Stomach smooth muscle (tissue), 2 donors: ENCODE measurements around the gene LIMS2.

Experiments
- H3K27ac ChIP-seq: one replicate; pipeline ENCODE4 v1.7.0; 2013; ENCODE audit warnings: mild to moderate bottlenecking, low read length, inconsistent platforms
- H3K27me3 ChIP-seq, 2 donors: one replicate each; pipeline ENCODE4 v1.7.0; 2013; ENCODE audit warnings: low read length in 2 of 2; ENCODE audit not compliant: insufficient read depth in 2 of 2, control insufficient read depth in 1 of 2
- H3K36me3 ChIP-seq, 2 donors: one replicate each; pipeline ENCODE4 v1.7.0; 2013; ENCODE audit warnings: low read length in 2 of 2; ENCODE audit not compliant: control insufficient read depth in 2 of 2, insufficient read depth in 2 of 2
- H3K4me1 ChIP-seq: one replicate; pipeline ENCODE4 v1.7.0; 2013; ENCODE audit warnings: low read length; ENCODE audit not compliant: control insufficient read depth, insufficient read depth
- H3K4me3 ChIP-seq, 2 donors: one replicate each; pipeline ENCODE4 v1.7.0; 2013; ENCODE audit warnings: low read length in 2 of 2
- H3K9ac ChIP-seq, 2 donors: one replicate each; pipeline ENCODE4 v1.7.0; 2013; ENCODE audit warnings: low read length in 2 of 2, mild to moderate bottlenecking in 1 of 2
- H3K9me3 ChIP-seq, 2 donors: one replicate each; pipeline ENCODE4 v1.7.0; 2013; ENCODE audit warnings: low read length in 2 of 2; ENCODE audit not compliant: control insufficient read depth in 2 of 2
- donor health status: healthy.
- donor health status: Pancreatic carcinoma.

Gene LIMS2

DNA sequence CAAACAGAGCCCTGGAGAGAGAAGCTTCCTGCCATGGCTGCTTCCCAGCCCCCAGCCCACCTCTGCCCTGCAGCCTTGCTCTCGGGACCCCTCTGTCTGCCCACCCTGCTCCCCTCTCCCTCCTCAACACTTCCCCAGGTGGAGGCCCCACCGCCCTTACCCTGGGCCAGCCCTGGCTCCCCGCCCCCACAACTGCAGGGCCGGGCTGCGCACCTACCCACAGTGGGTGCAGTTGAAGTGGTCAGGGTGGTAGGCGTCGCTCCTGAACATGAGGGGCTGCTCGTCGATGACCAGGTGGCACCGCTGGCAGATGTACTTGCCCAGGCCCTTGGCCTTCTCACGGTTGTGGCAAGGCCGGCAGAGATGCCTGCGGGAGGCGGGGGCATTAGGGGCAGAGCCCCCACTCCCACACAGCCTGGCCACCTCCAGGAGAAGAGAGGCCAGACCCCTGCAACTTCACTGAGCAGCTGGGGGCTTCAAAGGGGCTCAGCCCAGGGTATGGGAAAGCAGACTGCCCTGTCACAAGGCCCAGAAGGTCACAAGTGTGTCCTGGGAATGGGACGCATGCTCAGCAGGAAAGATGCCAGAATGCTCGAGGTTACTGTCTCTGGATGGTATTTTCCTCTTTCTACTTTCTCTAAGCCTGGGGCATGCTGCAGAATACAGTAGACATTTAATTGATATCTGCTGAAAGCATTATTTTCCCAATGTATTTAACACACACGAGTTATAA lies 32.5 kb downstream of the LIMS2 start:
- H3K9me3 ChIP-seq, result no peaks in the 10 kb centered on the region
- peaks cover 82% of the 10 kb centered on the region for H3K4me1 ChIP-seq
- peaks cover 20 to 24% of the 10 kb centered on the region in 2 donors for H3K36me3 ChIP-seq
- no peak overlapping the region for H3K4me3 ChIP-seq
- peak overlapping the region; percentile 87 for H3K27ac ChIP-seq
- H3K9ac ChIP-seq, result peak overlapping the region in 1 of 2 donors; percentile 5
- no peaks in the 10 kb centered on the region for H3K27me3 ChIP-seq

DNA sequence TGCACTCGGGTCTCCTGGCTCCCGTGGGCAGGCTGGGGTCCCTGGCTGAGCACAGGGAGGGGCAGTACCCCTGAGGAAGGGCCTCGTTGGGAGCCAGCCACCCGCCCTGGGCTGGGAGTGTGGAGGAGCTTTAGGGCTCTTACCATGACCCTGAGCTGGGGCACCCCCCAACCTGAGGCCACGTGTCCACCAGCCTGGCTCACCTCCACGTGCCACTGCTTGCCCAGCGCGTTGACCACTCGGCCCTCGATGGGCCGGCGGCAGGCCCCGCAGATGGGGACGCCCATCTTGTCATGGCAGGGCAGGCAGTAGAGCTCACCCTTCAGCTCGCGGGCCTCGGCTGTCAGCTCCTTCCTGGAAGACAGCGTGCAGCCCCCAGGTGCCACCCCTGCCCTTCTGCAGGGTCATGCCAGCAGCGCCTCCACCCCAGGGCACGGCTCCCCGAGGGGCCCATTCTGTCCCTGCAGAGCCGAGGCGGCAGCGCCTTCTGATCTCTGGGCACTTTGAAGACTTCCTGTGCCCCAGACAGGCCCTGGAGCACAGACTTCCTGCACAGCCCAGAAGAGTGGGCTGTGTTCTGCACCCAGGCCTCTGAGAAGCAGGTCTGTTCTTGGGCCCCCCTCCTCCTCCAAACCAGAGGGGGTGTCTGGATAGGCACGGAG lies 33.4 kb downstream of the LIMS2 start:
- Histone ChIP-seq H3K9ac (peak overlapping the region in 1 of 2 donors; percentile 5), H3K27ac (peak overlapping the region; percentile 55), H3K27me3 (no peaks in the 10 kb centered on the region), H3K9me3 (no peaks in the 10 kb centered on the region), H3K36me3 (peaks cover 20 to 23% of the 10 kb centered on the region in 2 donors), H3K4me1 (peaks cover 82% of the 10 kb centered on the region), H3K4me3 (no peak overlapping the region)

DNA sequence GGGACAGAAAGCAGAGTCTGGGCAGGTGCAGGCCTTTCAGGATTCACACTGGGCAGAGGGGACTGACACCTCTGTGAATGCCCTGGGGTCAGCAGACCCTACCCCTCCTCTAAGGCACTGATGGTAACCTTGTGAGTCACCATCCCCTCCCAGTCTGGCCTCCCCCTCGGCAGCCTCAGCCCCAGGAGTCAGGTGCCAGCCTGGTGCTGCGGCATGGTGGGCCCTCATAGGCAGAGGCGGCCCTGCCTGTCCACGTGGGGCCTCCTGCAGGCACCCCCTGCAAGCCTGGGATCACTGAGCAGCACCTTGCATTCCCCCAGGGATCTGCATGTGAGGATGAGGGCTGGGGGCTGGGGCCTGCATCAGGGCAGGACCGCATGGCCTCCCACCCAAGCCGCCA lies 34.2 kb downstream of the LIMS2 start:
- H3K4me1 ChIP-seq, result peaks cover 77% of the 10 kb centered on the region
- H3K36me3 ChIP-seq, result peaks cover 20 to 23% of the 10 kb centered on the region in 2 donors
- H3K9me3 ChIP-seq, result no peaks in the 10 kb centered on the region
- H3K27ac ChIP-seq, result peak overlapping the region; percentile 55
- H3K27me3 ChIP-seq, result no peaks in the 10 kb centered on the region
- H3K4me3 ChIP-seq, result no peak overlapping the region
- H3K9ac ChIP-seq, result no peak overlapping the region

DNA sequence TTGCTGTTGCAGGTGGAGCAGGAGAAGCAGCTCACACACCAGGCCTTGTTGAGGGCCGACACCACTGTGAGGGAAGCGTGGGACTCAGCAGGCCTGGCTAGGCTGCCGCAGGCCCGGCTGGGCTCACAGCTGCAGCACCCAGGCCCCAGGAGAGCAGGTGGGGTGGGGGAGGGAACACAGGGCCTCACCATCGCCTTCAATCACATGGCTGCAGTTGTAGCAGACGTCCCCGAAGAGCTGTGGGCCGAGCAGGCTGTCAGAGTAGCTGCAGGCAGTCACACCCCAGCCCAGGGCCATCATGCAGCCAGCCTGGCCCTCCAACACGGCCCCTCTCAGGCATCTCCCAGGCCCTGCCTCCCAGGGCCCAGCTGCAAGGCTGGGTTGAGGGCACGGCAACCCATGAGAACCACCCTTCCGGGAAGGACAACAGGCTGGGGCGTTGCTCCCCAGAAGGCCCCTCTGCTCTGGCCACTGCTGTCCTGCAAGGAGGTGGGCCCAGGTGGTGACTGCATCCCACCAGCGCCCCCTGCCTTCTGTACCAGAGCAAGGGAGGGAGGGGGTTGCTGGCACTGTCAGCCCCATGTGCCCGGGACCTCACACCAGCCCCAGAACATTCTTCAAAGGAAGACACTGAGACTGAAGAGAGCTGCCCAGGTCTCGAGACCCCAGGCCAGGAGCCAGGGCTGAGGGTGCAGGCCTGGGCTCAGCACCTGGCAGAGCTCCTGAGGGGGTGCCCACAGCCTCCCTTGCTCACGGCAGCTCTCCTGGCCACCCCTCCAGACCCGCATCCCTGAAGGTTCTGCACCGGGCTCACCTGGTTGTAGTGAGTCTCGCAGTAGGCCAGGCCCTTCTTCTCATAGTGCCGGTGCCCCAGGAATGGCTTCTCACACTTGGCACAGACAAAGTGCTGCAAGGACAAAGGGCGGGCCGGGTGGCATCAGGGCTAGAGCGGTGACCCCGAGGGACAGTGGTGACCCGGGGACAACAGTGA lies 35.0 kb downstream of the LIMS2 start:
- H3K9me3 ChIP-seq, result no peaks in the 10 kb centered on the region
- H3K4me3 ChIP-seq, result no peak overlapping the region
- H3K27me3 ChIP-seq, result no peaks in the 10 kb centered on the region
- peak overlapping the region; percentile 55 for H3K27ac ChIP-seq
- H3K4me1 ChIP-seq, result peaks cover 69% of the 10 kb centered on the region
- peaks cover 20 to 23% of the 10 kb centered on the region in 2 donors for H3K36me3 ChIP-seq
- no peak overlapping the region for H3K9ac ChIP-seq

DNA sequence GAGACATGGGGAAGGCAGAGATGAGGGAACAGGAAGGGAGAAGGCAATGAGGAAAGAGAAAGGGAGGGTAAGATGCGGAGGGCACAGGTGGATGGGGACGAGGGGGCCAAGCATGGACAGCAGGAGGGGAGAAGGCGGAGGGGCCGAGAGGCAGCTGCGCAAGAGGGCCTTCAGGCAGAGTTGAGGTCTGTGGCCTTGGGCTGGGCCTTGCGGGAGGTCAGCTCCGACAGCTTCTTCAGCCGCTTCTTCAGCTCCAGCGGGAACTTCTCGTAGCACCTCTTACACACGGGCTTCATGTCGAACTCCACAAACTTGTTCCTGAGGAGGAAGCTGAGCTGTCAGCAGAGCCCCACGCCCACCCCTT lies 36.2 kb downstream of the LIMS2 start:
- peaks cover 19 to 20% of the 10 kb centered on the region in 2 donors for H3K36me3 ChIP-seq
- H3K4me1 ChIP-seq, result peaks cover 63% of the 10 kb centered on the region
- no peak overlapping the region for H3K9ac ChIP-seq
- no peaks in the 10 kb centered on the region for H3K27me3 ChIP-seq
- peak overlapping the region; percentile 76 for H3K27ac ChIP-seq
- H3K9me3 ChIP-seq, result no peaks in the 10 kb centered on the region
- H3K4me3 ChIP-seq, result no peak overlapping the region

DNA sequence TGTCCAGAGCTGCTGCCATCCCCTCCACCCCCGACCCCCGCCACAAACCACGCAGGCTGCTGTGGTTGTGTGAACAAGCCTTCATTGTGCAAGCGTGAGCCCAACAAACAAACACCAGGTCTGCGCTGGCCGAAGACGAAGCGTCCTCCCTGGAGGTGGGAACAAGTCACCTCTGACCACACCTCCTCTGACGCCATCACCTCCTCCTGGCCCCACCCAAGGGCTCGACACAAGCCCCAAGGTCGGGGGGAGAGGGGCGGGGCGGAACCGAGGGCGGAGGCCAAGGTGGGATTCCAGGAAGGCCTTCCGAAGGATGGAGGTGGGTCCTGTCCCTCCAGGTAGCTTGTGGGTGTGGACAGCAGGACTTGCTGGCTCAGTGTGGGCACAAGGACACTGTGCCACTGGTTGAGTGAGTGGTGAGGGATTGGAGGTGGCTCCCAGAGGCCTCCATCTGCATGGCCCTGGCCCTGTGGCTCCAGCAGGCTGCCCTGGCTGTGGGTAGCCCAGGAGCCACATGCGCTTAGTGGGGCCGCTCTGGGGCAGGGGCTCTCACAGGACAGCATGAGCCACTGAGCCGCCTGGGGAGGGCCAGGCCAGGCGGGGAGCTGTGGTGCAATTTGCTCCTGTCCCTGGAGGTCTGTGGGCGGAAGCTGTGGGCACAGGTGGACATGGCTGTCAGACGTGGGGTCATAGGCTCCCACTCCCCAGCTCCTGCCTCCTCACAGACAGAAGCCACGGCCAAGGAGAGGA lies 36.8 kb downstream of the LIMS2 start:
- peaks cover 63% of the 10 kb centered on the region for H3K4me1 ChIP-seq
- no peaks in the 10 kb centered on the region for H3K9me3 ChIP-seq
- H3K9ac ChIP-seq, result peak overlapping the region in 1 of 2 donors; percentile 42
- H3K27ac ChIP-seq, result peak overlapping the region; percentile 76
- H3K4me3 ChIP-seq, result no peak overlapping the region
- H3K36me3 ChIP-seq, result peaks cover 19 to 20% of the 10 kb centered on the region in 2 donors
- no peaks in the 10 kb centered on the region for H3K27me3 ChIP-seq

DNA sequence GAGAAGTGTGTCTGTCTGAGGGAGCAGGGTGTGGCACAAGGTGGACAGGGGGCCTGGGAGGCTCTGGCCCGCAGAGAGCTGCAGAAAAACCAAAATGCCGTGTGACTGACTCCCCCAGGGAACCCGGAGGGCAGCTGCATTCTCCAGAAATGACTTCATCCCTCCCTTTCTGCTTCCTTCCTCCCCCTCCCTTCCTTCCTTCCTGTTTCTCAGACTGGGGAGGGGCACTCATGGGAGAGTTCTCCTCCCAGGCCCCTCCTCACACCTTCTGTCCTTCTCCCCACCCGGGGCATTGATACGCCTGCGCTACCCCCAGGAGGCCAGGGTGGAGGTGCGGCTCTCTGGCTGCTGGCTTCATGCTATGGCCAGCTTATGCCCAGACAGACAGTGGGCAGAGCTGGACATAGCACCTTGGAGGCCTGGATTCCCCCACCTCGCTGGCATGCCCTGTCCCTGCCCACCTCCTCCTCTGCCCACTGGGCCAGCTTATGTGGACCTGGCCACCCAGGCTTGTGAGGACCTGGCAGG lies 37.5 kb downstream of the LIMS2 start:
- Histone ChIP-seq H3K27me3 (no peaks in the 10 kb centered on the region), H3K4me3 (no peak overlapping the region), H3K4me1 (peaks cover 63% of the 10 kb centered on the region), H3K36me3 (peaks cover 15 to 19% of the 10 kb centered on the region in 2 donors), H3K27ac (peak overlapping the region; percentile 76), H3K9ac (peak overlapping the region in 1 of 2 donors; percentile 42), H3K9me3 (no peaks in the 10 kb centered on the region)

DNA sequence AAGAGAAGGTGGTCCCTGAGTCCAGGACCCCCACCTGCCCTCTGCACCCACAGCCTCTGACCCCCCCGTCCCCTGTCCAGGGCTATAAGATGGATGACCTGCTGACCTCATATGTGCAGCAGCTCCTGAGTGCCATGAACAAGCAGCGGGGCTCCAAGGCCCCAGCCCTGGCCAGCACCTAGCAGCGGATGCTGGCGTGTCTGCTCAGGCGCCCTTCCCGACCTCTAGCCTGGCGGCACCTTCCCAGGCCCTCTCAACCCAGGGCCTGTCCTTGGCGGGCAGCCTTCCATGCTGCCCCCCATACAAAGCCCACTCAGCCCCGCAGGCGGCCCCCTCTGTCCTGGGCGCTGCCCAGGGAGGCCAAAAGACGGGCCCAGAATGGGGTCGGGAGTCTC lies 38.1 kb downstream of the LIMS2 start:
- H3K4me3 ChIP-seq, result no peak overlapping the region
- H3K9ac ChIP-seq, result no peak overlapping the region
- peaks cover 15 to 19% of the 10 kb centered on the region in 2 donors for H3K36me3 ChIP-seq
- peaks cover 65% of the 10 kb centered on the region for H3K4me1 ChIP-seq
- no peaks in the 10 kb centered on the region for H3K9me3 ChIP-seq
- no peaks in the 10 kb centered on the region for H3K27me3 ChIP-seq
- H3K27ac ChIP-seq, result peak overlapping the region; percentile 76

DNA sequence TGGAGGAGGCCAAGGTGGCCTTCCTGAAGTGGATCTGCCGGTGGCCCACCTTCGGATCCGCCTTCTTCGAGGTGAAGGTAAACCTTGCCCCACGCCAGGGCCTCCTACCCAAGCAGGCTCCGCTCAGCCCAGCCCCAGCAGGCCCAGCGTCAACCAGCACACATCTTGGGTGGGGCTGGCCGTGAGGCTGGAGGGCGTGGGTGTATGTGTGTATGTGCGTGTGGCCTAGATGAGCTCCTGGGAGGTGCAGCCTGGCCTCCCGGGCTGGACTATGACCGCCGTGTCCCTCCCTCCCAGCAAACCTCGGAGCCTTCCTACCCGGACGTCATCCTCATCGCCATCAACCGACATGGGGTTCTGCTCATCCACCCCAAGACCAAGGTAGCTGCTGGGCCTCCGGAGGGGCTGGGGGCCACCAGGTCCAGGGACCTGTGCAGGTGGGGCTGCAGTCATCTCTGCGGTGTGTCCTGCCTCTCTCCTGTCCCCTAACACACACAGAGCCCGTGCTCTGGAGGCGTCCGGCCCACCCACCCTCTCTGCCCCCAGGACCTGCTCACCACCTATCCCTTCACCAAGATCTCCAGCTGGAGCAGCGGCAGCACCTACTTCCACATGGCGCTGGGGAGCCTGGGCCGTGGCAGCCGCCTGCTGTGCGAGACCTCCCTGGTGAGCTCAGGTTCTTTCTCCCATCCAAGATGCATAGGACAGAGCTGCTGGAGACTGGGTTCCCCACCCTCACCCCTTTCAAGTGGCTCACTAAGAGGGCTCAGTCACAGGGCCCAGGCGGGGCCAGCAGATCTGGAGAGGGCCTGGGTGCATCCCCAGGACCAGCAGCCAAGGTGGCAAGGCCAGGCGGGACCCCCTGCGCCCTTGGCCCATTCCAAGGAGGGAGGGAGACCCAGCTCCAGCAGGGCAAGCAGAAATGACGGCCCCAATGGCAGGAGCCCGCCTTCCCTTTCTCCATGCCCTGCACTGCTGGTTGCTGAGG lies 38.8 kb downstream of the LIMS2 start:
- Histone ChIP-seq H3K9ac (no peak overlapping the region), H3K36me3 (peaks cover 8 to 17% of the 10 kb centered on the region in 2 donors), H3K27me3 (no peaks in the 10 kb centered on the region), H3K4me1 (peaks cover 66% of the 10 kb centered on the region), H3K4me3 (no peak overlapping the region), H3K27ac (peak overlapping the region; percentile 78), H3K9me3 (no peaks in the 10 kb centered on the region)
